ENCODE measurements around the gene OBI1. TPM values are rescaled to one million over a fixed set of nuclear protein-coding genes. Genes with fewer than 3 reads are reported as not detected.

OBI1 gene
- total and polyA plus RNA-seq, 9 of the 15 experiments (the other 6 are each of a cell fraction or from before 2014, with no cell fraction given) = 8.7 to 18.4 (median 14.2) TPM

DNA sequence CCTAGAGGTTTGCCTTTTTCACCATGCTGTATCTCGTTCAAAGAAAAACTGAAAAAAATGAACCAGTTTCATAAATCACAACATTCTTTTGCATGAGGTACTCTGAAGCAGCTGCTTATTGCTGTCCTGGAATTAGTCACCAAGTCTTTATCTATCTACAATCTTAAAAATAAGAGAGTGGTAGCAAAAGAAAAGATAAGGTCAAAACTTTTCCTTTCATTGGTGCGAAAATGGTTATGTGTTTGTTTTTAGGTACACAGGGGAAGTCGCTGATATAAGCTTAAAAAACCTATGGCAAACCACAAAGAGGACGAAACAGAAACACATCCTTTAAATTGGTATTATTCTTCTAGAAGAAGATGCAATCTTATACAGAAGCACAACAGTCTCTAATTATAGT lies 20.7 kb downstream of the OBI1 start:
- Histone ChIP-seq H3K9me1 (ENCODE audit: control insufficient read depth, insufficient read depth, low read length) (no peaks in the 10 kb centered on the region), H3K79me2 (ENCODE audit: control insufficient read depth, insufficient read depth, low read length) (peaks cover 4% of the 10 kb centered on the region; the same call in 1 of the 3 replicates), H3K9me3 (replicated peaks; ENCODE audit: control insufficient read depth, insufficient read depth, low read depth, low read length) (no peaks in the 10 kb centered on the region), H4K20me1 (replicated peaks; ENCODE audit: control insufficient read depth, insufficient read depth, low read length) (0 out of 2 replicates have a peak, but pooled peaks cover 3% of the 10 kb centered on the region), H3K9ac (ENCODE audit: insufficient read depth in 1 of 2, low read depth in 2 of 2, low read length in 2 of 2) (no peak overlapping the region), H3K36me3 (ENCODE audit: control insufficient read depth, insufficient read depth, low read length) (peaks cover 59% of the 10 kb centered on the region), H3K4me3 (no peak overlapping the region), H3K4me1 (replicated peaks in 1 of 2; ENCODE audit: control insufficient read depth in 2 of 2, insufficient read depth in 2 of 2, low read length in 2 of 2) (peaks cover 0 to 3% of the 10 kb centered on the region in 2 experiments; a peak in 3 of 5 replicates), H2AFZ (ENCODE audit: low read depth, low read length) (no peak overlapping the region), H3K4me2 (ENCODE audit: insufficient read depth, low read length) (no peak overlapping the region), H3K27me3 (ENCODE audit: control insufficient read depth in 2 of 2, insufficient read depth in 2 of 2, low read length in 2 of 2) (no peaks in the 10 kb centered on the region), H3K27ac (ENCODE audit: extremely low read depth, low read depth, low read length) (no peak overlapping the region)
- ATAC-seq = no peak
- ChIA-PET CTCF (ENCODE audit: low intra/inter-chr PET ratio) (no interaction called here), POLR2A (interaction anchor here (0.6 kb wide), 1 partner anchor 12 kb away, joined by 3 read pairs; no protein-coding TSS in a partner anchor)
- no peak for FAIRE-seq
- TF ChIP-seq, protein P1, sequence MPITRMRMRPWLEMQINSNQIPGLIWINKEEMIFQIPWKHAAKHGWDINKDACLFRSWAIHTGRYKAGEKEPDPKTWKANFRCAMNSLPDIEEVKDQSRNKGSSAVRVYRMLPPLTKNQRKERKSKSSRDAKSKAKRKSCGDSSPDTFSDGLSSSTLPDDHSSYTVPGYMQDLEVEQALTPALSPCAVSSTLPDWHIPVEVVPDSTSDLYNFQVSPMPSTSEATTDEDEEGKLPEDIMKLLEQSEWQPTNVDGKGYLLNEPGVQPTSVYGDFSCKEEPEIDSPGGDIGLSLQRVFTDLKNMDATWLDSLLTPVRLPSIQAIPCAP (CRISPR knock-in tag; IDR thresholded peaks at IDR 0.05; ENCODE audit: borderline replicate concordance) = no peak
- TF ChIP-seq C11orf30 (IDR thresholded peaks at IDR 0.05; ENCODE audit: low read depth) = no peak
- no peak for TF ChIP-seq NR2C2 (CRISPR knock-in tag; IDR thresholded peaks at IDR 0.05)
- no peak for TF ChIP-seq NR2C2 (tag; IDR thresholded peaks at IDR 0.05)
- no peak for TF ChIP-seq ATF7 (IDR thresholded peaks at IDR 0.05)
- TF ChIP-seq CTBP1 (IDR thresholded peaks at IDR 0.05; ENCODE audit: borderline replicate concordance) = no peak
- TF ChIP-seq TEAD1 (CRISPR knock-in tag; IDR thresholded peaks at IDR 0.05) = no peak
- no peak for TF ChIP-seq KHSRP (IDR thresholded peaks at IDR 0.05)
- no peak for TF ChIP-seq GABPA (tag; conservative IDR thresholded peaks at IDR 0.05; ENCODE audit: low read depth)
- no peak for TF ChIP-seq ARHGAP35 (IDR thresholded peaks at IDR 0.05; ENCODE audit: partially characterized antibody)
- no peak for TF ChIP-seq BDP1 (IDR thresholded peaks at IDR 0.05; ENCODE audit: insufficient read depth, insufficient read length)
- TF ChIP-seq NFIC (IDR thresholded peaks at IDR 0.05) = no peak
- TF ChIP-seq PCBP1 (IDR thresholded peaks at IDR 0.05; ENCODE audit: low read depth, low read length, poor library complexity, severe bottlenecking) = no peak
- no peak for TF ChIP-seq GTF2E2 (tag; IDR thresholded peaks at IDR 0.05)
- no peak for TF ChIP-seq ERF (CRISPR knock-in tag; IDR thresholded peaks at IDR 0.05)
- no peak for DNase-seq (ENCODE audit: extremely low read depth in 1 of 4, low spot score in 3 of 4)
- no TSS peak for BruUV-seq (replicated peaks)
- intact Hi-C loops (cut with micrococcal nuclease) = no loop called here
- in situ Hi-C loops (cut with MboI) = no loop called here
- WGBS (ENCODE audit: insufficient coverage, low coverage, missing lambda C conversion rate) = 44% methylated on average over 3 of the region's 4 CpGs

Measured in K562 (cell line).